Muscle of arm (tissue), 12 donors: ENCODE results near the gene PRPF4. TPM values are rescaled to one million over a fixed set of nuclear protein-coding genes. Genes with fewer than 3 reads are reported as not detected.

Experiments used
- polyA plus RNA-seq, 12 donors: library from polyadenylated mRNA; unstranded; fragments of 120-200 nt; gene quantifications; one replicate each; pipeline ENCODE4 v1.2.1, GENCODE V29; 2013; ENCODE audit not compliant: insufficient read length in 12 of 12

The PRPF4 gene
- polyA plus RNA-seq, 12 donors = 10.0 to 23.5 (median 20.0) TPM; not detected in 1

Other genes starting within 250 kb of the PRPF4 start
- 1 to 10 TPM in 11 of 12 donors, not detected in 1; 2.8 to 7.1 (median 4.9) TPM for gene ZFP37, start 218.9 kb upstream of the PRPF4 start, polyA plus RNA-seq
- 1 to 10 TPM in 10 of 12 donors, not detected in 2; 2.3 to 4.3 (median 3.1) TPM for gene SLC31A2, start 124.7 kb upstream of the PRPF4 start, polyA plus RNA-seq
- gene FKBP15, start 54.4 kb upstream of the PRPF4 start, polyA plus RNA-seq = 10 to 100 TPM in 11 of 12 donors, not detected in 1; 17.6 to 30.8 (median 22.3) TPM
- 10 to 100 TPM in 7 of 12 donors, 1 to 10 TPM in 4, not detected in 1; 7.3 to 15.7 (median 11.1) TPM for gene SLC31A1, start 54.1 kb upstream of the PRPF4 start, polyA plus RNA-seq
- 10 to 100 TPM in 11 of 12 donors, not detected in 1; 18.2 to 29.3 (median 22.3) TPM for gene CDC26, start 86 bp upstream of the PRPF4 start, polyA plus RNA-seq
- gene RNF183, start 27.7 kb downstream of the PRPF4 start, polyA plus RNA-seq = under 1 TPM in 4 of 12 donors, not detected in 8; 0.18 to 0.45 (median 0.39) TPM
- 1 to 10 TPM in 11 of 12 donors, not detected in 1; 2.1 to 4.8 (median 2.7) TPM for gene WDR31, start 64.6 kb downstream of the PRPF4 start, polyA plus RNA-seq
- 1 to 10 TPM in 2 of 12 donors, under 1 TPM in 8, not detected in 2; 0.17 to 2.7 (median 0.50) TPM for gene BSPRY, start 73.9 kb downstream of the PRPF4 start, polyA plus RNA-seq
- 10 to 100 TPM in 1 of 12 donors, 1 to 10 TPM in 10, not detected in 1; 3.0 to 51.0 (median 4.3) TPM for gene HDHD3, start 101.3 kb downstream of the PRPF4 start, polyA plus RNA-seq
- gene ALAD, start 125.6 kb downstream of the PRPF4 start, polyA plus RNA-seq = 10 to 100 TPM in 11 of 12 donors, not detected in 1; 17.9 to 37.2 (median 21.9) TPM
- gene POLE3, start 135.0 kb downstream of the PRPF4 start, polyA plus RNA-seq = 10 to 100 TPM in 11 of 12 donors, not detected in 1; 44.4 to 72.0 (median 48.4) TPM
- gene C9orf43, start 135.1 kb downstream of the PRPF4 start, polyA plus RNA-seq = under 1 TPM in 10 of 12 donors, not detected in 2; 0.17 to 0.69 (median 0.38) TPM
- gene RGS3, start 188.1 kb downstream of the PRPF4 start, polyA plus RNA-seq = 10 to 100 TPM in 11 of 12 donors, not detected in 1; 36.9 to 56.4 (median 43.6) TPM